LHCN-M2 (cell line): ENCODE measurements around the gene AMER3. TPM values are rescaled to one million over a fixed set of nuclear protein-coding genes. Genes with fewer than 3 reads are reported as not detected.

Source experiments
- DNase-seq: peaks from one replicate; pipeline ENCODE4 v3.0.0-alpha.2; 2012; ENCODE audit warnings: low read depth
- total RNA-seq: library from RNA; depleted of rRNA; stranded (reverse); fragments of >200 nt; gene quantifications from 2 replicates; pipeline ENCODE4 v1.2.3, GENCODE V29; 2014

AMER3 gene
- total RNA-seq, 1 experiment from 2014 or later = not detected

DNA sequence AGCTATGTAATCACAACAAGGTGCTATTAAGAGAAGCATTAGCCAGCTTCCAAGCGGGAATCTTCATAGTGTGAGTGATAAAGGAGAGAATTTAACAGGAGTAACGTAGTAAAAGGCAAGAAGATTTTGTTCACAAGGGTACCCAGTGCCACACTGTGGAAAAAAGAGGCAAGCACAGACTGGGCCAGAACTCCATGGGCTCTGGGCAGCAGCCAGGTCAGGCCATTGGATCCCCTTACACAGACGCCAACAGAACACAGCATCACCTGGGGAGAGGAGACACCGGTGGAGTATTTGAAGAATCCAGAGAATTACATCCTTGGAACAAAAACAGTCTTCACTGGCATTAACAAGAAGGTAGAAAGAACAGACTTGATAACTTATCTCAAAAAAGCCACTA, 21.2 kb downstream of the AMER3 start:
- no peak for DNase-seq

DNA sequence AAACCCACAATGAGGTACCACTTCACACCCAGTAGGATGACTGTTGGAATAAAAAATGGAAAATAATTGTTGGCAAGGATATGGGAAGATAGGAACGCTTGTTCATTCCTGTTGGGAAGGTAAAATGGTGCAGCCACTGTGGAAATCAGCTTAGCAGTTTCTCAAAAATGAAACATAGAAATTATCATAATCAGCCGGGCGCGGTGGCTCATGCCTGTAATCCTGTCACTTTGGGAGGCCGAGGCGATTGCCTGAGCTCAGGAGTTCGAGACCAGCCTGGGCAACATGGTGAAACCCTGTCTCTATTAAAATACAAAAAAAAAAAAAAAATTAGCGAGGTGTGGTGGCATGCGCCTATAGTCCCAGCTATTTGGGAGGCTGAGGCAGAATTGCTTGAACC, 23.4 kb downstream of the AMER3 start:
- no peak for DNase-seq

- DNase-seq = no peak
Measured at GRCh38 chr2:130785466-130786055, 30.2 kb downstream of the AMER3 start.

- no peak for DNase-seq
Measured at GRCh38 chr2:130786076-130786475, 30.7 kb downstream of the AMER3 start.

GRCh38 chr2:130787841-130788240, 32.5 kb downstream of the AMER3 start:
- DNase-seq = no peak

DNA sequence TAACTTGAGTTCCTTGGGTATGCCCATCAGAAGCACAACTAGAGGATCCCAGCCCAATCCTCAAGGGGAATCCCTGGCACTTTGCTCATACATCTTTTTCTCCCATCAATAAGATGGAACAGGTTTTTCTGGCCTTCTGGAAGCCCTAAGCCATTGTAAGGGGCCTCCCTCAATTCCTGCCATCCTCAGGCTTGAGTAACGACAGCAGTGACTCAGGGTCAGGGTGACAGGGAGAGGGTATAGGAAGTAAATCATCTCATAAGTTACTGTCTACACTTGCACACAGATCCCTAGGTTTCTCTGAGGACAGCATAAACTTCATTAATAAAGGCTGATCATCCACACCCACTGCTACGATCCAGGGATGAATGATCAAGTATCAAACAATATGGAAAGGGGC, 35.0 kb downstream of the AMER3 start:
- DNase-seq = no peak

GRCh38 chr2:130790804-130791616, 35.7 kb downstream of the AMER3 start:
- no peak for DNase-seq

GRCh38 chr2:130791617-130791939, 36.2 kb downstream of the AMER3 start:
- no peak for DNase-seq

- no peak for DNase-seq
Measured at GRCh38 chr2:130795431-130795830, 40.1 kb downstream of the AMER3 start.

GRCh38 chr2:130796290-130796689, 41.0 kb downstream of the AMER3 start:
- DNase-seq = no peak

GRCh38 chr2:130797493-130798435, 42.4 kb downstream of the AMER3 start:
- DNase-seq = peak; percentile 60

DNA sequence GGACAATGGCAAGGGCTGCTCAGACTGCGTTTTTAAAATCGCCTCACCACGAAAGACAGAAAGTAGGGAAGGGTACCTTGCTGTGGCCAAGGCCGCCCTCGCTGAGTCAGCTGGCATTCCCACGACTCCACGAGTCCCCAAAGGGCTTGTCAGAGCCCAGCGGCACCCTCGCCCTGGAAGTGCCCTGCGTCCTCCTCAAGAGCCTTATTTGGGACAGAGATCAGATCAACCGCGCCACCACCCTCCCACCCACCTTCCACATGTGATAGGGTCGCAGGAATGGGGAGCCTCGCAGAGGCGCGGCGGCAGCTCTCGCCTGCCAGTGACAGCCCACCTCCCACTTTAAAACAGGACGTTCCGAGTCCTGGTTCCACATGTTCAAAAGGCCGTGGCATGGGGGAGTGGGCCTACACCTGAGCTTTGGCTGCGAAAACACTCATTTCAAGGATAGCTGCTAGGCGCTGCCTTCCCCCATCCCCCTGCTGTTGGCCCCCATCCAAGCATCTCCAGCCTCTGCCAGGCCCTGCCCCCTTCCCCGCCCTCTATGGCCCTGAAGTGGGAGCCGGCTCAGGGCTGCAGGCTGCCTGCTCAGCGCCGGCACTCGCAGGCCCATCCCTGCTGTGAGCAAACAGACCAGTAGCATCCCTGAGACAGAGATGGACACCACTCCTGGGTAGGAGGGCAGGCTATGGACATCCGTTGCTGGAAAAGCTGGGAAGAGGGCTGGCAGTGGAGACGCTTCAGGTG, 43.3 kb downstream of the AMER3 start:
- no peak for DNase-seq

- DNase-seq = no peak
Measured at GRCh38 chr2:130799295-130799694, 44.0 kb downstream of the AMER3 start.

- no peak for DNase-seq
Measured at GRCh38 chr2:130805613-130806012, 50.3 kb downstream of the AMER3 start.

GRCh38 chr2:130806370-130806769, 51.0 kb downstream of the AMER3 start:
- no peak for DNase-seq

- DNase-seq = no peak
Measured at GRCh38 chr2:130807659-130808385, 52.5 kb downstream of the AMER3 start.

GRCh38 chr2:130808482-130809268, 53.3 kb downstream of the AMER3 start:
- no peak for DNase-seq

DNA sequence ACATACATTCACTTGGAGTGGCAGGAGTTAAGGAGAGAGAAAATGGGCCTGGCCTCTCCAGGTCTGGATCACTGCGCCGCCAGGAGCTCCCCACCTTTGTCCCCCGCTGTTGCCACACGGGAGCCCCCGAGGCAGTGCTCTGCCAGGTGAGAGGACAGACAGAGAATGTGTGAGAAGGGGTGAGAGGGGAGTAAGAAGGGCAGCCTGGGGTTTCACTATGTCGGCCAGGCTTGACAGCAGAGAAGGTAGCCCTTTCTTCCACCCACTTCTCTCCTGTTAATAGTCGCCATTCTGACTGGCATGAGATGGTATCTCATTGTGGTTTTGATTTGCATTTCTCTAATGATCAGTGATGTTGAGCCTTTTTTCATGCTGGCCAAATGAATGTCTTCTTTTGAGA, 55.1 kb downstream of the AMER3 start:
- DNase-seq = no peak

GRCh38 chr2:130813722-130814121, 58.4 kb downstream of the AMER3 start:
- no peak for DNase-seq
